T-helper 22 cell (primary cell): ENCODE measurements around the gene NAB2.
"Not testable (repeated sequence)": the region's sequence is repeated elsewhere in the genome, so short reads cannot be mapped to it uniquely, and the experiment has no call there.

Experiments used
- DNase-seq: peaks from one replicate; pipeline ENCODE4 v3.0.0-alpha.2; 2020; ENCODE audit warnings: low read depth

Gene NAB2

DNA sequence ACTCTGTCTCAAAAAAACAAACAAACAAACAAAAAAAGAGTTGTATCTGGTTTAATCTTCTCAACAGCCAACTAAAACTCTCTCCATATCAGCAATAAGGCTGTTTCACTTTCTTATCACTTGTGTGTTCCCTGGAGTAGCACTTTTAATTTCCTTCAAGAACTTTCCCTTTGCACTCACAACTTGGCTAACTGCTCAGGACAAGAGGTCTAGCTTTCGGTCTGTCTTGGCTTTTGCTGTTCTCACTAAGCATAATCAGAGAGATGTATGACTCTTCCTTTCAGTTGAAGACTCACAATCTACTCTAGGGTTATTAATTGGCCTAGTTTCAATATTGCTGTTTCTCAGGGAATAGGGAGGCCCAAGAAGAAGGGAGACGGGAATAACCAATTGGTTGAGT lies 22.7 kb upstream of the NAB2 start:
- no peak for DNase-seq

DNA sequence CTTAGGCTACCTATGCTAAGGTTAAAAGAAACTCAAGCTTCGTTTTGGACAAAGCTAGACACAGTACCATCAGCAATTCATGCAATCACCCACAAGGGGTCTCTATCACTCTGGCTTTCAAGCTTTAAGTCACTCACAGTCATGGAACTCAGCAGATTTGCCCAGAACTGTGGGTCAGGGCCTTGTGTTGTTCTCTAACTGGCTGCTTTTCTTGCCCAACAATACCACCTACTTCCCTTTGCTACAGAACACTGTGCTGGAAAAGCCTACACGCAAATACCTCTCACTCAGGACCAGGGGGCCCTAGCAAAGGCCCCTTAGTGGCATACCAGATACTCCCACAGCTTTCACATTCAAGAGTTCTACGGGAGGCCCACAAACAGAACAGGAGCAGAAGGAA lies 19.4 kb upstream of the NAB2 start:
- DNase-seq: peak; percentile 38

DNA sequence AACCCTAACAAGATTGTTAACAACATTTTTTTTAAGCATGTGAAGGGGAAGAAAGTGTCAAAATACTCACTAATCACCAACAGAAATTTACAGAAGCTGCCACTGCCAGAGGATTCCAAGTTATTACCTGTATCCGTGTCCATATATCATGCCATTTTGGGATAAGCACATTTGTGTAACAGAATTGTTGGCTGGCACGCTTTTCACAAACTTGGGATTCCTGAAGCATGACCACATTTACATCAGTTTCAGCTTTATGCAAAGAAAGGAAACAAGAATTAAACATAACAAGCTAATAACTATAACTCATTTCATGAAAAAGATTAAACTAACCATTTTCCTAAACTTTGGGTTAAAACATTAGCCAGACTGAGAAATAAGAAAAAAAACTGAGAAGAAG lies 16.3 kb upstream of the NAB2 start:
- DNase-seq: no peak

DNA sequence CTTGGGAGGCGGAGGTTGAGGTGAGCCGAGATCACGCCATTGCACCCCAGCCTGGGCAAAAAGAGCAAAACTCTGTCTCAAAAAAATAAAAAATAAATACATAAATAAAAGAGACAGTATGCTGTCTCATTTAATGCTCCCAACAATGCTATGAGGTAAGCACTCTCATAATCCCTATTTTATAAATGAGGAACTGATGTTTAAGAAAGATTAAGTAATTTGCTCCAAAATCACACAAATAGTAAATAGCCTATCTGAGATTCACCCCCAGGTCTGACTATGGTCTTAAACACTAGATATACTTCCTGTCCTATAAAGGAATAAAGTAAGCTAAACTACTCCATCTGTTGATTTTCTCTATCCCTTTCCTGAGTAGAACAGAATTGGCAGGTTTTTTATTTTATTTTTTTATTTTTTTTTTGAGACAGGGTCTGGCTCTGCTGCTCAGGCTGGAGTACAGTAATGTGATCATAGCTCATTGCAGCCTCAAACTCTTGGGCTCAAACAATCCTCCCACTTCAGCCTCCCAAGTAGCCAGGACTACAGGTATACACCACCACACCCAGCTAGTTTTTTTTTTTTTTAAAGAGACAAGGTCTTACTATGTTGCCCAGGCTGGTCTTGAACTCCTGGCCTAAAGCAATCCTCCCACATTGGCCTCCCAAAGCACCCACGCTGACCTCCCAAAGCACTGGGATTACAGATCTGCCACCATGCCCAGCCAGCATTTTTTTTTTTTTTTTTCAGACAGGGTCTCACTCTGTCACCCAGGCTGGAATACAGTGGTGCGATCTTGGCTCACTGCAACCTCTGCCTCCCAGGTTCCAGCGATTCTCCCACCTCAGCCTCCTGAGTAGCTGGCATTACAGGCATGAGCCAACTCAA lies 15.1 kb upstream of the NAB2 start:
- DNase-seq: not testable (repeated sequence)

DNA sequence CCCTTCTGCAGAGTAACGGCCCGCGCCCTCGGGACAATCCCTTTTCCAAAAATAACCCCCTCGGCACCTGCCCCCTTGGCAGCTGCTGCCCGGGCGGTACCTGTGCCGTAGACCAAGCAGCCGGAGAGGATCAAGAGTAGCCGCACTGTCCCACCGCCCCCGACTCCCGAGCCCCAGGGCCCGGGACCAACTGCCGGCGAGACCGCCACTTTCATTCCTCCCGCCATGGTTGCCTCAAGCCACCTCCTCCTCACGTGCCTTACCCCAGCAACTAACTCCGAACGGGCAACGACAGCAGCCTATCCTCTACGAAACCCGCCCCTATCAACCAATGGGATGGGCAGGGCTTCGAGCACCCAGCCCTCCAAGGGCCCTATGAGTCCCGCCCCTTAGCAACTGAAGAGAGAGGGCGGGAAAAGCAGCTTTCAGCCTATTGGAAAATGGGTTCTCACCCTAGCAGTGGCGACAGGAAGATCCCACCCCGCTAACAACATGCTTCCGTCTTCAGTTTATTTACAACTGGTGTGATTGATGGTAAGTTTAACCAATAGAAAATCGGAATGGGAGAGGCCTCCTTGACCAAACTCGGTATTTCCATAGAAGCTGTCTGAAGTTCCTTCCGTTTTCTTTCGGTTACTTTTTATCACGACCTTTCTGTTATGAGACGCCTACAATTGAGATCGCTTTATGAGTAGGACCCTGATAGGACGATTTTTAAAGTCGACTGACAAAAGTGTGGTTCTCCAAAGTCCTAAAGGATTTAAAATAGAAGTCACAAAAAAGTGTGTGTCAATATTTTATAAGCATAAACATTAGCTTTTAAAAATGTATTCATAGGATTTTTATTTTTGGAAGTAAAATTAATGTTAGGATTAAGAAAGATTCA lies 10.2 kb upstream of the NAB2 start, which contains the start of gene NEMP1:
NEMP1 (minus strand) TSS at position 273 of the 886 bp plus-strand sequence; CDS start at position 227, 46 bp downstream.
- DNase-seq: peak; percentile 98

DNA sequence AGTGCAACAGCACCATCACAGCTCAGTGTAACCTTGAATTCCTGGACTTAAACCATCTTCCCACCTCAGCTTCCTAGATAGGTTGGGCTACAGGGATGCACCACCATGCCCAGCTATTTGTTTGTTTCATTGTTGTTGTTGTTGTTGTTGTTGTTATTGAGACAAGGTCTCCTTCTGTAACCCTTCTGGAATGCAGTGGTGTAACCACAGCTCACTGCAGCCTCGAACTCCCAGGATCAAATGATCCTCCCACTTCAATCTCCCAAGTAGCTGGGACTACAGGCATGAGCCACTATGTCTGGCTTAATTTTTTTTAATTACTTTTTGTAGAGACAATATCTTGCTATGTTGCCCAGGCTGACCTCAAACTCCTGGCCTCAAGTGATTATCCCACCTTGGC lies 9.1 kb upstream of the NAB2 start:
- no peak for DNase-seq

DNA sequence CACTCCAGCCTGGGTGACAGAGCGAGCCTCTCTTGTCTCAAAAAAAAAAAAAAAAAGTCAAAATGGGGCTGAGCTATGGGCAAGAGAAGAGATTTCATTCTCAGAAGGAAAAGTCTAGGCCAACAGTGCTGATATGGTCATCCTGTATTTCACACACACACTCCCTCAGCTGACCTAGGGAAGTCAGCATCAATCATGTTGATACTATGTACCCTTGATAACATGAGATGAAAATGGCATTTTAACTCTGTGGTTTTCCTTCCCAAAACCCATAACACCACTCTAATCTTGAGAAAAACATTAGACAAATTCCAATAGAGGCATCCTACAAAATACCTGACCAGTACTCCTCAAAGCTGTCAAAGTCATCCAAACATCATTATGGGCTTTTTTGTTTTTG lies 8.1 kb upstream of the NAB2 start:
- no peak for DNase-seq

DNA sequence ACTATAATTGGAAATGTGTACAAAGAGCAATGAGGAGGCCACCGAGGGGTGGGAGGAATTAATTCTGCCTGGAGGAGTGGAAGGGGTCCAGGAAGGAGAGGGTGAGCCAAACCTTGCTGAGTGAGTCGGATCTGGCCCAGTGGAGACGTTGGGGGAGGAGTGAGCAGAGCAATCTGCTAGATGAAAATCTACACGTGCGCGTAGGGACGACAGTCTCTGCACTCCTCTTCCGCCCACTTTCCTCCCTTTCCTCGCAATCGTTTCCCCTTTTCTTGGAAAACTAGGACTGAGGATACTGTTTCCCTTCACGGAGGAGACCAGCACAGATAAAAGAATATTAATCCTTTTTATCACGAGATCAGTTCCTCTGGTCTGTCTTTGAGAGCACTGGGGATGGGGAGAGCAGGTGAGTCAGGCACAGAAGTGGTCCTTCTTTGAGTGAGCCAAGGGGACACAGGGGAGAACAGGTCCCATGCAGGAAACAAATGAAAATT lies 2.9 kb upstream of the NAB2 start:
- DNase-seq: no peak

DNA sequence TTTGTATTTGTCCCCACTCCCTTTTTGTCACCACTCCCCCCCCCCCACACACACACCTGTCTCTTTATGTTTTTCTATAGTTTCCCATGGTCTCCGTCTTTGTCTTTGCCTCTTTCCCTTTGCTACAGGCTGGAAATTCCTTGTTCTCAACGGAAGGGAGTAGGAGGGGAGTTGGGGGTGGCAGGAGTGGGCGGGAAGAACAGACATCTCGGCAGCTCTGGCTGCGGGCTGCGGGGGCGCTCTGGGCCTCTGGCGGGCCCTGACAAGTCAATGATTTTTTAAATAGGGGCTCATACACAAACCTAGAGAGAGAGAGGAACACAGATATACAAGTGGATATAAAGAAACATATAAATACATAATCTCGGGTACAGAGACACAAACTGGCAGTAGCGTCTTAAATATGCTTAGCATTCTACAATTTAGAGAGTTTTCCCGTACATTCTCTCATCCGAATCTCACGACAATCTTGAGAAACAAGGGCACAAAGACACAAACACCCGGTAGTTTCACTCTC lies 2.4 kb upstream of the NAB2 start:
- peak; percentile 20 for DNase-seq

DNA sequence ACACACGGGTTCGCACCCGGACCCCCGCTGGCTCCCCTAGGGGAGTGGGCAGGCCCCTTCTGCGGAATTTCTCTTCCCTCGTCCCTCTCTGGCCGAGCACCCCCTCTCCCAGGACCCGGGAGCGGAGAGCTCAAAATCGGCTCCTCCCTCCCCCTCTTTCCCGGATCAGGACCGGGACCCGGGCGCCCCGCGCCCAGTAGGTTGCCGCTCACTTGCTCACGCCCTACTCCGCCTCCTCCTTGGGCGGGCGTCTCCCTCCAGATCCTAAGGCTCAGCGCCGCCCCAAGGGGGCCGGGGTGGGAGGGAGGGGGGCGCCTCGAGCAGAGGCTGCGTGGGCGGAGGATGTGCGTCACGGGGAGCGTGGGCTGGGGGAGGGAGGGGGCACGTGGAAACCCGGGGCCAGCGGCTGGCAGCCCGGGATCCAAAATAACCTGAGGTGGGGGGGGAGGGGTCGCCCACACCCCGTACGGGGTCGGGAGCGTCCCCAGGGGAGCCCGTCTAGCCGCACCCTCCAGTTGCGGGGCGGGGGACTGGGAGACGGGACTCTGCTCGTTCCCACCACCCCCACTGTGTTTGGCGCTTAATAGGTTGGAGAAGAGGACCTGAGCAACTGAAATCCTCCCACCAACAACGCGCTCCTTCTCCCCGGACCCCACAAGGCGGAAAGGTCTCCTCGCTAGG lies 1.8 kb upstream of the NAB2 start:
- peak; percentile 94 for DNase-seq

DNA sequence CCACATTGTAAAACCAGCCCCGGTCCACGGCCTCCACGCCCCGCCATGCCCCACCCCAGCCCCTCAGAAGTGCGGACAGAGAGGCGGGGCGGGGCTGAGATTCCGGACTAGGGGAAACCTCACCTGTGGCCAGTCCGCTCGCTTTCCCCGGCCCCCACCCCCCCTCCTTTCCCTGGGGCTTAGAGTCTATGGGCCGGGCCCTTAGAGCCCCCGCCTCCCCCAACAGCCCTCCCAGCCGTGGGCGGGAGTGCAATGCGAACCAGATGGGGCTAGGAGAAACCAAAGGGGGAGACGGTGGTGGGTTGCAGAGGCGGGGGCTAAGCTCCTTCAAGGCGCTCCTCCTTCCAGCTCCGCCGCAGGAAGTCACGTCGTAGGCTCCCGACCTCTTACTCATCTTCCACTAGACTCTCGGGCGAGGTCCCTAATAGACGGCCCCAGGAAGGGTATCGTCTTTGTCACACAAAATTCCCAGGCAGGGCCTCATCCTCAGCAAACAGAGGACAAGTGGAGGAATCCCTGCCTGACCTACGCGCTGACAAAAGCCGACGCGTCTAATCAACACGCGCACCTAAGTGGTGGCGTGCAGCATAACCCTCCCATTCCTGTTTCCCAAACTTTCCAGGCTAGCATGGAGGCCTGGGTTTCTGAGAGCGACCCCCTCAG lies 1.1 kb upstream of the NAB2 start:
- DNase-seq: peak; percentile 81

DNA sequence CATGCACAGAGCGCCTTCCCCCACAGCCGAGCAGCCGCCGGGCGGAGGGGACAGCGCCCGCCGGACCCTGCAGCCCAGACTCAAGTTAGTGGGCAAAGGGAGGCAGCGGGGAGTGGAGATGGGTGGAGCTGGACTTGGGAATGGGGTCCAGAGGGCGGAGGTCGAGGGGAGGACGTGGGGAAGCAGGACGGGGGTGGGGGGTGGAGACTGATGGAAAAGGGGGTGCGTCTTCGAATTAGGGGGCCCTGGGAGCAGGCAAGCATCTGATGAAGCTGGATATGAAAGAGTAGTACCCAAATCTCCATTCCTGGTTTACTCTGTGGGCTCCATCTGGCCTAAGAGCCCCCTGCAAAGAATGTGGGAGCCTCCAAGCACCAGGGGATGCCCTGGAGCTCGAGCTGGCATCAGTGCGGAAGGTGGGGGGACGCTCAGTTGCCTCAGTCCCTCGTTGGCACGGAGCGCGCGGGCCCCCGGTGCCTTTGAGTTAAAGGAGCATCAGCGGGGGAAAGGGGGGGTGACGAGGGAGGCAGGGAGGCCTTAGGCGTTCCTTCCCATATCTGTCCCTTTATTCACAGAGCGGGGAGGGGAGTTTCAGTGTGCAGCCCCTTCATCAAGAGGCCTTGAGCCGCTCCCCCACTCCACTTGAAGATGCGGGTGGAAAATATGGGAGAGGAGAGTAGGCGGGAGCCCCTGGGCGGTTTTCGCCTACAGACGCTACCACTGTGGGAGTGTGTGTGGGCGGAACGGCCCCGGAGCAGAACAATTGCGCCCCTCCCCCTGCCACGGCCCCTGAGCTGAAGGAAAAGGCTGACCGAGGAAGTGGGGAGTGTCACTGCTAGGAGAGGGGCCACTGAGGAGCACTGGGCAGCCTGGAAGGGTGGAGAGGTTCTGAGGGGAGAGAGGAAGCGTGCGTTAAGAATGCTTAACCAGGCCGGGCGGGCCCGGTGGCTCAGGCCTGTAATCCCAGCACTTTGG lies 644 bp downstream of the NAB2 start:
- no peak for DNase-seq

DNA sequence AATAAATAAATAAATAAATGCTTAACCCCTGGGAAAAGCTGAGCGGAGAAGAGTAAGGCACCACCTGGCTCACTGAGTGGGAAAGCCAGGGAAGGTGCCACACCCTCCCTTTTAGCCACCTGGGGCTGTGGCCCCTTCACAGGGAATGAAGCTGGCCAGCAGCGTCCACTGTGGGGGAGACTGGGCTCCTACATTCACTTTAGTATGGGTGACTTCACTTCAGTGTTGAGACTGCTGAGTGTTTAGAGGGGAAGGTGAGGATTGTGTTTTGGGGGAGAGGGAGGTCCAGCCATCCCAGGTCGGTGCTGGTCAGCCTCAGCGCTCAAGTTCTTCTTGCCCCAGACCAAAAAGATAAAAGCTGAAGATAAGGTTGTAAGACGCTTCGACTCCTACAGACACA lies 1.6 kb downstream of the NAB2 start:
- DNase-seq: no peak

DNA sequence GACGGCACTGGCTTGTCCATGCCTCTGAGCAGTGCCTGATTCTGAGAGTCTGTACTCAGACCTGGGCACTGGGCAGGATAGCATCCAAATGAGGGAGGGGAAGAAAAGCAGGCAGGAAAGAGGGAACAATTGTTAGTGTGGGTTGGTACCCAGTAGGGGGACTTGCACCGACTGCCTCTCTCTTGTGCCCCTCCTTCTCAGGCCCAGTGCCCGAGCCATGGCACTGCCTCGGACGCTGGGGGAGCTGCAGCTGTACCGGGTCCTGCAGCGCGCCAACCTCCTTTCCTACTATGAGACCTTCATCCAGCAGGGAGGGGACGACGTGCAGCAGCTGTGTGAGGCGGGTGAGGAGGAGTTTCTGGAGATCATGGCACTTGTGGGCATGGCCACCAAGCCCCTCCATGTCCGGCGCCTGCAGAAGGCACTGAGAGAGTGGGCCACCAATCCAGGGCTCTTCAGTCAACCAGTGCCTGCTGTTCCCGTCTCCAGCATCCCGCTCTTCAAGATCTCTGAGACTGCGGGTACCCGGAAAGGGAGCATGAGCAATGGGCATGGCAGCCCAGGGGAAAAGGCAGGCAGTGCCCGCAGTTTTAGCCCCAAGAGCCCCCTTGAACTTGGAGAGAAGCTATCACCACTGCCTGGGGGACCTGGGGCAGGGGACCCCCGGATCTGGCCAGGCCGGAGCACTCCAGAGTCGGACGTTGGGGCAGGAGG lies 2.2 kb downstream of the NAB2 start:
- DNase-seq: no peak

DNA sequence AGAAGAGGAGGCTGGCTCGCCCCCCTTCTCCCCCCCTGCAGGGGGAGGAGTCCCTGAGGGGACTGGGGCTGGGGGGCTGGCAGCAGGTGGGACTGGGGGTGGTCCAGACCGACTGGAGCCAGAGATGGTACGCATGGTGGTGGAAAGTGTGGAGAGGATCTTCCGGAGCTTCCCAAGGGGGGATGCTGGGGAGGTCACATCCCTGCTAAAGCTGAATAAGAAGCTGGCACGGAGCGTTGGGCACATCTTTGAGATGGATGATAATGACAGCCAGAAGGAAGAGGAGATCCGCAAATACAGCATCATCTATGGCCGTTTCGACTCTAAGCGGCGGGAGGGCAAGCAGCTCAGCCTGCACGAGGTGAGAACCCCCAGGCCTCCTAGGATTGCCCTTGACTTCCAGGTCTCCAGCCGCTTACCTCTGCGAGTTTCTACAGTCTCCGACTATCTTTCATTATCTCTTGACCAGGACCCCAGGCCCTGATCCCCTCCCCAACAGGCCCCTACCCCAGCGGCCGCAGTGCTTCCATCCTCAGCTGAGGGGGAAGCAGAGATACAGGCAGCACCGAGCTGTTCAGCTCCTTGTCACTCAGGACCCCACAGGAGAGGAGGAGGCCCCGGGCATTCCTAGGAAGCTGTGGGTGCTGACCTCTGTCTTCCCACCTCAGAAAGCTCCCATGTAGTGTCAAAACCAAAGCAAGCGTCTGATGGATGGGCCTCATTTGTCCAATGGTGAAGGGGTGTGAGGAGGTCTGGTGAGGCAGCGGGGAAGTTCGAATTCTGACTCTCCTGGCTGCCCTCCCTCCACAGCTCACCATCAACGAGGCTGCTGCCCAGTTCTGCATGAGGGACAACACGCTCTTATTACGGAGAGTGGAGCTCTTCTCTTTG lies 3.0 kb downstream of the NAB2 start:
- no peak for DNase-seq

DNA sequence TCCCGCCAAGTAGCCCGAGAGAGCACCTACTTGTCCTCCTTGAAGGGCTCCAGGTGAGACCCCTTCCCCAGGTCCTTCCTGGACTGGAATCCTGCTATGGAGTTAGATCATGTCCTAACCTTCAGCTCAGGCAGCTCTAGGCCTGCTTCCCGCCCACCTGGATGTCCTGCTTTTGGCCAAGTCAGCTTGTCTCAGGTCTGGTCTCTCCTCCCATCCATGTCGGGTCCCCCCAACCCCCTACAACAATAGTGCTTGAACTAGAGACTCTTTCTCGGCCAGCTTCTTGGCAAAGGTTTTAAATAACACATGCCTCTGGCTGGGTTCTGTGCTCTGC lies 3.6 kb downstream of the NAB2 start:
- DNase-seq: no peak

DNA sequence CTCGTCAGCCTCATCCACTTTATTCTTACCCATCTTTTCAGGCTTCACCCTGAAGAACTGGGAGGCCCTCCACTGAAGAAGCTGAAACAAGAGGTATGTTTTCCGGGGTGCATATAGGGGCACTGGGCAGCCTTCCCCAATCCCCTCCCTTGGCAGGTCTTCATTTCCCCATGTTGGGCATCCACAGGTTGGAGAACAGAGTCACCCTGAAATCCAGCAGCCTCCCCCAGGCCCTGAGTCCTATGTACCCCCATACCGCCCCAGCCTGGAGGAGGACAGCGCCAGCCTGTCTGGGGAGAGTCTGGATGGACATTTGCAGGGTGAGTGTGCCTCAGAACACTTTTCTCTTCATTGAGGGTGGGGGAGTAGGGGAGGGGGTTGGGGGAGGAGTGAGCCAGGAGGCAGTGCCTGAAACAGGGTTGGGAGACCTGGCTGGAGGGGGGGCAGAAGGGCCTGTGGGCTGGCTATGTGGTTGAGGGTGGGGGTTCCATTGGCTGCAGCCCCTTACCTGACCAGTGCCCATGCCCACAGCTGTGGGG lies 4.0 kb downstream of the NAB2 start:
- no peak for DNase-seq
